IMR-90 (cell line): ENCODE data around the gene MRPL17. TPM values are rescaled to one million over a fixed set of nuclear protein-coding genes. Genes with fewer than 3 reads are reported as not detected.

Source experiments
- ATAC-seq: fragments of 200-7000 bp; cut with Tn5 transposase; 2 replicates; pipeline ENCODE4 v1.9.1; 2020; ENCODE audit warnings: low read depth, mild to moderate bottlenecking, moderate library complexity
- BruUV-seq: library from RNA; stranded (reverse); fragments of 400-500 nt; replicated peaks from 2 replicates; lab custom pipeline; 2021; lab: Mats Ljungman, UMichigan
- CTCF ChIA-PET: fragments of 300-600 bp; formaldehyde crosslinking; extraction: SDS; loops from one replicate; lab custom pipeline; 2021; ENCODE audit warnings: antibody characterized with exemption; lab: Yijun Ruan, JAX
- POLR2A ChIA-PET: fragments of 300-600 bp; sonication (Branson Sonifier 250); formaldehyde crosslinking; loops from one replicate; lab custom pipeline; 2022; ENCODE audit warnings: antibody characterized with exemption; ENCODE audit not compliant: unreplicated experiment; lab: Charles Lee
- DNase-seq: peaks from one replicate; pipeline ENCODE4 v3.0.0; 2013
- H2AFZ ChIP-seq: replicated peaks from 2 replicates; pipeline ENCODE3; 2013; ENCODE audit warnings: low read length, mild to moderate bottlenecking; ENCODE audit not compliant: poor library complexity
- H2AK5ac ChIP-seq: 2 replicates; pipeline ENCODE4 v1.6.1; 2013; ENCODE audit warnings: low read depth, low read length, inconsistent platforms
- H2AK9ac ChIP-seq: replicated peaks from 2 replicates; pipeline ENCODE3; 2013; ENCODE audit warnings: mild to moderate bottlenecking, low read depth, low read length, moderate library complexity; ENCODE audit not compliant: poor library complexity
- H2BK120ac ChIP-seq: 2 replicates; pipeline ENCODE4 v1.6.1; 2013; ENCODE audit warnings: low read depth, low read length, inconsistent platforms
- H2BK15ac ChIP-seq: 3 replicates; pipeline ENCODE4 v1.6.1; 2013; ENCODE audit warnings: low read depth, low read length, inconsistent platforms
- H2BK20ac ChIP-seq: 2 replicates; pipeline ENCODE4 v1.6.1; 2013; ENCODE audit warnings: low read depth, mild to moderate bottlenecking, inconsistent platforms, low read length, moderate library complexity
- H2BK5ac ChIP-seq: 2 replicates; pipeline ENCODE4 v1.6.1; 2013; ENCODE audit warnings: mild to moderate bottlenecking, low read depth, low read length, inconsistent platforms; ENCODE audit not compliant: poor library complexity, severe bottlenecking
- H3K14ac ChIP-seq: replicated peaks from 2 replicates; pipeline ENCODE4 v1.6.1; 2013; ENCODE audit warnings: low read depth, low read length, inconsistent platforms
- H3K18ac ChIP-seq: 2 replicates; pipeline ENCODE4 v1.6.1; 2013; ENCODE audit warnings: low read depth, low read length, control low read depth
- H3K23ac ChIP-seq: 2 replicates; pipeline ENCODE4 v1.6.1; 2013; ENCODE audit warnings: low read depth, low read length, inconsistent platforms
- H3K27ac ChIP-seq: 2 replicates; pipeline ENCODE4 v1.5.1; 2013; ENCODE audit warnings: mild to moderate bottlenecking, control low read depth, low read length; ENCODE audit not compliant: insufficient read depth
- H3K27me3 ChIP-seq: 2 replicates; pipeline ENCODE4 v1.6.1; 2013; ENCODE audit warnings: low read length; ENCODE audit not compliant: control insufficient read depth, insufficient read depth
- H3K36me3 ChIP-seq: 2 replicates; pipeline ENCODE4 v1.6.1; 2013; ENCODE audit warnings: low read length, mixed read lengths; ENCODE audit not compliant: control insufficient read depth, insufficient read depth
- H3K4ac ChIP-seq: 2 replicates; pipeline ENCODE4 v1.6.1; 2013; ENCODE audit warnings: low read depth, low read length, inconsistent platforms
- H3K4me1 ChIP-seq: 2 replicates; pipeline ENCODE4 v1.6.1; 2013; ENCODE audit warnings: low read length, mixed read lengths; ENCODE audit not compliant: control insufficient read depth, insufficient read depth
- H3K4me2 ChIP-seq: 2 replicates; pipeline ENCODE4 v1.6.1; 2013; ENCODE audit warnings: low read depth, mild to moderate bottlenecking, control low read depth, low read length, moderate library complexity
- H3K4me3 ChIP-seq: 2 replicates; pipeline ENCODE4 v1.5.1; 2013; ENCODE audit warnings: low read depth, mild to moderate bottlenecking, control low read depth, low read length, moderate library complexity; ENCODE audit not compliant: insufficient read depth
- H3K56ac ChIP-seq: 2 replicates; pipeline ENCODE4 v1.6.1; 2013; ENCODE audit warnings: low read length, inconsistent platforms; ENCODE audit not compliant: insufficient read depth; ENCODE audit errors: extremely low read depth
- H3K79me1 ChIP-seq, 2 experiments: 2 replicates each; pipeline ENCODE4 v1.6.1; 2013; ENCODE audit warnings: low read length in 2 of 2, inconsistent platforms in 1 of 2, low read depth in 1 of 2
- H3K9ac ChIP-seq: 2 replicates; pipeline ENCODE4 v1.6.1; 2013; ENCODE audit warnings: low read depth, low read length, control low read depth
- H3K9me1 ChIP-seq: 2 replicates; pipeline ENCODE4 v1.6.1; 2013; ENCODE audit warnings: low read length, inconsistent platforms; ENCODE audit not compliant: insufficient read depth
- H3K9me3 ChIP-seq: 2 replicates; pipeline ENCODE4 v1.6.1; 2013; ENCODE audit warnings: low read length; ENCODE audit not compliant: control insufficient read depth, insufficient read depth
- H4K20me1 ChIP-seq: 2 replicates; pipeline ENCODE4 v1.6.1; 2013; ENCODE audit warnings: low read length, inconsistent platforms; ENCODE audit not compliant: insufficient read depth
- H4K5ac ChIP-seq: 2 replicates; pipeline ENCODE4 v1.6.1; 2013; ENCODE audit warnings: mild to moderate bottlenecking, low read depth, low read length, control low read depth
- H4K8ac ChIP-seq, 2 experiments: 2 replicates each; pipeline ENCODE4 v1.6.1; 2013; ENCODE audit warnings: low read depth in 2 of 2, low read length in 2 of 2, control low read depth in 1 of 2, inconsistent platforms in 1 of 2
- H4K91ac ChIP-seq: 2 replicates; pipeline ENCODE4 v1.6.1; 2013; ENCODE audit warnings: low read depth, low read length, inconsistent platforms; ENCODE audit not compliant: insufficient read depth
- CEBPB ChIP-seq: IDR thresholded peaks from 2 replicates; pipeline ENCODE4 v1.6.1; 2012; ENCODE audit warnings: low read depth, low read length, improper control_type of control experiment
- CHD1 ChIP-seq: IDR thresholded peaks from 2 replicates; pipeline ENCODE4 v1.6.1; 2012; ENCODE audit warnings: low read depth, low read length, improper control_type of control experiment
- CTCF ChIP-seq: conservative IDR thresholded peaks from 2 replicates; pipeline ENCODE4 v1.5.1; 2012; ENCODE audit warnings: mild to moderate bottlenecking, low read depth, low read length, improper control_type of control experiment
- ELK1 ChIP-seq: fragments of 150-350 bp; IDR thresholded peaks from 2 replicates; pipeline ENCODE4 v1.6.1; 2016; ENCODE audit warnings: low read depth, mild to moderate bottlenecking, low read length, moderate library complexity, borderline replicate concordance
- FOS ChIP-seq: fragments of 150-350 bp; IDR thresholded peaks from 2 replicates; pipeline ENCODE4 v1.6.1; 2016; ENCODE audit warnings: low read depth, low read length
- MAFK ChIP-seq: IDR thresholded peaks from 2 replicates; pipeline ENCODE4 v1.6.1; 2012; ENCODE audit warnings: low read depth, low read length, improper control_type of control experiment
- MXI1 ChIP-seq: IDR thresholded peaks from 2 replicates; pipeline ENCODE4 v1.6.1; 2012; ENCODE audit warnings: low read depth, mild to moderate bottlenecking, low read length, moderate library complexity, borderline replicate concordance
- NFE2L2 ChIP-seq: fragments of 150-350 bp; IDR thresholded peaks from 2 replicates; pipeline ENCODE4 v1.6.1; 2016; ENCODE audit warnings: low read depth, mild to moderate bottlenecking, low read length
- USF2 ChIP-seq: fragments of 150-350 bp; IDR thresholded peaks from 2 replicates; pipeline ENCODE4 v1.6.1; 2017; ENCODE audit warnings: mild to moderate bottlenecking, antibody characterized with exemption, low read length, low read depth
- WGBS, 2 experiments: methylation state at CpG; one replicate each; pipeline versions ENCODE4 v1.1.5 to v1.1.7; 2013; ENCODE audit warnings: missing lambda C conversion rate in 2 of 2; ENCODE audit not compliant: insufficient read length in 1 of 2; ENCODE audit errors: extremely low coverage in 2 of 2; 5-methylcytosine and 5-hydroxymethylcytosine counted together
- dilution Hi-C: fragments of 300-500 bp; cut with HindIII; formaldehyde crosslinking; loops from one replicate; pipeline ENCODE4 v1.14.3; 2018; ENCODE audit warnings: low sequenced_read_pairs; ENCODE audit not compliant: unreplicated experiment
- in situ Hi-C: fragments of 300-500 bp; cut with MboI; formaldehyde crosslinking; loops from 3 replicates; pipeline ENCODE4 v1.14.3; 2019; ENCODE audit warnings: low sequenced_read_pairs, inconsistent platforms, mixed read lengths
- intact Hi-C: fragments of 100-400 bp; cut with micrococcal nuclease; formaldehyde crosslinking; loops from 2 replicates; pipeline ENCODE4 v1.10.0; 2022
- polyA plus RNA-seq, 3 experiments: library from polyadenylated mRNA; depleted of rRNA; stranded (reverse); fragments of >200 nt; gene quantifications; 2 replicates each; pipeline ENCODE4 v1.2.3, GENCODE V29; 2012; ENCODE audit warnings: low replicate concordance in 1 of 3
- total RNA-seq: library from RNA; depleted of rRNA; stranded (reverse); fragments of >200 nt; gene quantifications from 2 replicates; pipeline ENCODE4 v1.2.3, GENCODE V29; 2012

The MRPL17 gene
- total and polyA plus RNA-seq, 2 of the 4 experiments (the other 2 are of a cell fraction), result 70.3 to 85.2 TPM

- intact Hi-C loops, result no loop called here
- H3K9me1 ChIP-seq, result no peaks in the 10 kb centered on the region; the same call in 1 of the 2 replicates
- H3K36me3 ChIP-seq, result peaks cover 43% of the 10 kb centered on the region
- H3K4ac ChIP-seq, result no peak overlapping the region
- no peak overlapping the region for H3K18ac ChIP-seq
- H2BK20ac ChIP-seq, result no peak overlapping the region
- ChIA-PET CTCF (no interaction called here), POLR2A (no interaction called here)
- in situ Hi-C loops, result no loop called here
- ATAC-seq, result no peak
- peaks cover 10% of the 10 kb centered on the region for H3K4me1 ChIP-seq
- H3K9me3 ChIP-seq, result no peaks in the 10 kb centered on the region
- H2AK5ac ChIP-seq, result peak overlapping the region; percentile 10; the same call in 1 of the 2 replicates
- H4K20me1 ChIP-seq, result peaks cover 4% of the 10 kb centered on the region; the same call in 1 of the 2 replicates
- no TSS peak for BruUV-seq
- no peak overlapping the region for H4K5ac ChIP-seq
- H4K8ac ChIP-seq, result no peak overlapping the region
- no peak overlapping the region for H2AFZ ChIP-seq
- no peak overlapping the region for H3K4me3 ChIP-seq
- no peak overlapping the region for H2BK5ac ChIP-seq
- no peak overlapping the region for H4K91ac ChIP-seq
- no peak for DNase-seq
- H3K14ac ChIP-seq, result no peak overlapping the region
- TF ChIP-seq CHD1, result no peak
- TF ChIP-seq CTCF, result no peak
- TF ChIP-seq CEBPB, result no peak
- no peak for TF ChIP-seq MAFK
- no peak for TF ChIP-seq NFE2L2
- no peak for TF ChIP-seq MXI1
- TF ChIP-seq FOS, result no peak
- no peak for TF ChIP-seq USF2
- no peak for TF ChIP-seq ELK1
- H2BK15ac ChIP-seq, result no peak overlapping the region
- 93% methylated on average over 3 of the region's 3 CpGs; no CpG with 5 or more reads in 1 of the 2 experiments for WGBS, 2 experiments
- H3K56ac ChIP-seq, result no peak overlapping the region
- no peaks in the 10 kb centered on the region for H3K27me3 ChIP-seq
- no peak overlapping the region for H3K27ac ChIP-seq
- no peak overlapping the region for H2AK9ac ChIP-seq
- no peak overlapping the region for H3K9ac ChIP-seq
- H3K23ac ChIP-seq, result no peak overlapping the region
- no peak overlapping the region for H2BK120ac ChIP-seq
- no peaks in the 10 kb centered on the region for H3K79me1 ChIP-seq
- dilution Hi-C loops, result no loop called here
- H3K4me2 ChIP-seq, result no peak overlapping the region
These were observed 46.7 kb downstream of the MRPL17 start for GRCh38 chr11:6636480-6636879.
